Measurements from ENCODE around the gene SH3RF3.

Gene SH3RF3

DNA sequence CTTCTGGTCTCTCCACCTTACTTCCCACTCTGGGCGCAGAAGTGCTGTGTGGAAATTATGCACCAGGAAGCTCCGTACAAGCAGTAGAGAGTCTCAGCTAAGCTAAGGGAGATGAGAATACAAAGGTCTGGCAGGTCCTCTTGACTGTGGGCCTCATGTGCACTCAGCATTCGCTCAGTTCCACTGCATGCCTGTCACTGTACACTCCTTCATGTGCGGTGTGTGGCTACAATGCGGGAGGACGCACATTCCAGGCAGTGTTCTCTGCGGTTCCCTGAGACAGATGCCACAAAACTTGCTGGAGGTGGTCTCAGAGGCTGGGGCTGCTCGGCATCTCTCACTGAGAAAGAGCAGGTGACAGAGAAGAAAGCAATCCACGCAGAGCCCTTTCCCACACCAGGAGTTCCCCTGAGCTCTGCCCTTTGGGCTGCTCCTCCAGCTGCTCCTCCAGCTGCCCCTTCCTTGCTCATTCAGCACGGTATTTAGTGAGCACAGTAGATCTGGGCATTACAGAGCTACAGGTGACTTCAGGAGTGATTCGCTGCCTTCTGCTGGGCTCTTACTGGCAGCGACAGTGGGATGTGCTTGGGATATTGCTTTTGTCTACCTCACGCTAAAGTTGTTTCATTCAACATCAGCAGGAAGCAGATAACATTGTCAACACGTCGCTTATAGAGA lies 176.6 kb downstream of the SH3RF3 start:
- no peak for DNase-seq (ENCODE audit: low read depth, low spot score)

- no peak for DNase-seq (ENCODE audit: low read depth, low spot score)
Observed at GRCh38 chr2:109306190-109306589, 177.2 kb downstream of the SH3RF3 start.

DNA sequence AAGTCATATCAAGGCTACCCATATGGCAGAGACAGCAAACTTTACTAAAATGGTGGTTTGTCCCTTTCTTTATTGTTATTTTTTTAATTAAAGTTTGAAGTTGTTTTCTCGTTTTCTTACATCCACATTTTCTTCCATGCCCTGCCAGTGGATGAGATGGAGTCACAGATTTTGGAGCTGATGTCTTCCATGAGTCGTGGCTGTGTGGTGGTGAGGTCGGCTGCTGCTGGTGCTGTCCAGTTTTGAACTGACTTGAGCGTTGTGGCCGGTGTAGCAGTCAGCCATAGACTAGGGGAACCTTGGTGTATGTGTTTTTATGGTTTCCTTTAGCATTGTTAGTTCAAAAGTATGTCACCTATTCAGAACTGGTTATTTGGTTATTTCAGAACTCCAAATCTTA lies 182.8 kb downstream of the SH3RF3 start:
- DNase-seq (ENCODE audit: low read depth, low spot score), result no peak

DNA sequence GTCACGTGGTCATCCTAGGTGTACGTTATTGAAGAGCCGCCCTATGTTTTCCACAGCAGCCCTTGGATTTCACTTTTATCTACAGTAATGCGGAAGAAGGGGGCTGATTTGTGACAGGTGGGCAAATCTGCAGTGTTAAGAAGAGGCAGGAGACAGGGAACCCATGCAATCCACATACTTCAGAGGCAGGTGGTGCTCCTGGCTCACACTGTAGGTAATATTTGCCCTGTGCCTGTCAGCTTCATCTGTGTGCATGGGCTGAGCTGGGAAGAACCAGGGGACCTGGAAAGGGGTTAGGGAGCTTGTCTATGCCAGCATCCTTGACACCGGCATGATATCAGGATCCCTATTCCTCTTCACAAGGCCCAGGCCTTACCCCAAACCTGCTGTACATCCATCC lies 183.9 kb downstream of the SH3RF3 start:
- no peak for DNase-seq (ENCODE audit: low read depth, low spot score)

GRCh38 chr2:109313343-109313742 lies 184.3 kb downstream of the SH3RF3 start:
- no peak for DNase-seq (ENCODE audit: low read depth, low spot score)

- no peak for DNase-seq (ENCODE audit: low read depth, low spot score)
Observed at GRCh38 chr2:109316091-109316490, 187.1 kb downstream of the SH3RF3 start.

DNA sequence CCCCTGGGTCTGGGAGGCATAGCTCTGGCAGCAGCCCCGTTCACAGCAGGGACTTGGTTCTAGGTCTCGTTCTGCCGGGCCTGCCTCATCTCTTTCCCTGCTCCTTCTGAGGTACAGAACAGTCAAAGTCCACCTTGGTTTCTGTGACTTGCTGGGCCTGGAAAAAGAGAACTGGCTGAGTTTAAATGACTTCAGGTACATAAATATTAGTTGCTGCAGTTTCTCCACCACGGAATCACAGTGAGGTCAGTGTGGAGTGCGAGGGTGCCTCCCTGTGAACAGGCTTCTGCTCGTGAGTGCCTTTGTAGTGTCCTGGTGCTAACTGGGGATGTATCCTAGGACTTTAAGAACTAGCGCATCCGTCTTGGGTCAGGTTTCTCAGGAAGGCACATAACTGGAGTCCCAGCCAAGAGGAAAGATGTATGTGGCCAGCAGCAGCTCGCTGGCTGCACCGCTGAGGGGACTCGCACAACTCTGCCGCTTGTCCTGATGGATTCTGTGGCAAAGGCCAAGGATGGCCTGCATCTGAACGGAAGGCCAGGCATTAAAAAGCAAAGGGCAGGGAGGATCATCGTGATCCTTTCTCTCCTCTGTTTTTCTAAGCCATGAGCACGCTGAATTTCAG lies 188.6 kb downstream of the SH3RF3 start:
- DNase-seq (ENCODE audit: low read depth, low spot score), result no peak

- no peak for DNase-seq (ENCODE audit: low read depth, low spot score)
Observed at GRCh38 chr2:109318150-109318948, 189.3 kb downstream of the SH3RF3 start.

GRCh38 chr2:109318949-109319342 lies 189.9 kb downstream of the SH3RF3 start:
- no peak for DNase-seq (ENCODE audit: low read depth, low spot score)

DNA sequence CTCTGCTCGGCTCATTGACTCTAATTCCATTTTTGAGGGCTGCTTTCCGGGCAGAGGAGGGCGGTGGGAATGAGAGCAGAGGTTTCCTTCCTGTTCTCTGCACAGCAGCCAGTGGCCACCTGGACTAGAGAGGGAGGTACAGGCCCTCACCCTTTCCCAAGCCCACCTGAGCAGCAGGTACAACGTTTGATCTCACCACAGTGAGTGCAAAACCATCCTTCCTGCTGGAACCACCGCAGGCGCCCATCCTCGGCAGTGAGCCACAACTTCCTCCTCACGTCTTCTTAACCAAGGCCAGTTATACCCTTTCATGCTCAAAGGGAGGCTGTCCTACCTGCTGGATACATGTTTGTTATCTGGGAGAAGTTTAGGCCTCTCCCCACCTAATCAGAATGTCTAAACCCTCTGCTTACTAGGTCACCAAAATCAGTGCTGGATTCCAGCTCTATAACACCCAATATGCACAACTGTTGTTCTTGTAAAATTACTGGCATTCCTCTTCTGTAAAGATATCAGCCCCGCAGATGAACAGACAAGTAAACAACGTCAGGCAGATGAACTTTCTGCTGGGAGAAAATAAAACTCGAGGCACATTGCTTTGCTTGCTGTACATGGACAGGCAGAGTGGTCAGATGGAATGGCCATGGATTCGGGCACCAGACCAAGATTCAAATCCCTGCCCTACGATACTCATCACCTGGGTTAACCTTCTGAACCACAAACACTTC lies 191.4 kb downstream of the SH3RF3 start:
- no peak for DNase-seq (ENCODE audit: low read depth, low spot score)

DNA sequence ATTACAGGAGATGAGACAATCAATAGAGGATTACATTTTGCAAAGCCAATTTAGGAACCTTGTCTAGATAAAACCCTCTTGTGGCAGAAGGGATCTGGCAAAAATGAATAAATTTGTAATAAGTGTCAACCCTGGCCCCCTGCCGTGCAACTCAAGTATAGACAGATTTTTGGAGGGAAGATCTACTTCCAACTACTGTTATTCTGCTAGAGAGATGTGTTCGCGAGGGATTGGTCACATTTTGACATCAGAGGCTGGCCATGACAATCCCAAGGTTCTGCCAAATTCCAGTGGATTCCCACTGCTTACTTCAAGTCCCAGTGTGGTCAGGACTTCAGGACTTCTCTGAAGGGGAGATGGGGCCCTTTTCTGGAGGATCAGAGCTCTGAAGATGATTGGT lies 192.6 kb downstream of the SH3RF3 start:
- no peak for DNase-seq (ENCODE audit: low read depth, low spot score)

DNA sequence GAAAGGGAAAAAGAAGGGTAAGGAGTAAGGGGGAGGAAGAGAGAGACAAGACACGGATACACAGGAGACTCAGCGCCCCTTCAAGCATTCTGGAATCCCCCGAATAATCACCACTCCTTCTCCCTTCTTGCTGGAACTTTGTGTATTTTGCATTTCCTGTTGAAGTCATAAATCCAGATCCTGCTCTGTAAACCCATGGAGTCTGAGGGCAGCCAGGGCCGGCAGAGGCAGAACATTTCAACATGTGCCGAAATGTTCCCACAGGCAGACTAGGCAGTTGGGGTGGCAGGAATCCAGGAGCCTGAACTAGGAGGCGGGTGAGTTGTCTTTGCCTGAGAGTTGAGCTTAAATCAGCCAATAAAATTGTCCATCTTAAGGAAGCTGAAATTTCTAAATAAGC lies 193.1 kb downstream of the SH3RF3 start:
- no peak for DNase-seq (ENCODE audit: low read depth, low spot score)

DNA sequence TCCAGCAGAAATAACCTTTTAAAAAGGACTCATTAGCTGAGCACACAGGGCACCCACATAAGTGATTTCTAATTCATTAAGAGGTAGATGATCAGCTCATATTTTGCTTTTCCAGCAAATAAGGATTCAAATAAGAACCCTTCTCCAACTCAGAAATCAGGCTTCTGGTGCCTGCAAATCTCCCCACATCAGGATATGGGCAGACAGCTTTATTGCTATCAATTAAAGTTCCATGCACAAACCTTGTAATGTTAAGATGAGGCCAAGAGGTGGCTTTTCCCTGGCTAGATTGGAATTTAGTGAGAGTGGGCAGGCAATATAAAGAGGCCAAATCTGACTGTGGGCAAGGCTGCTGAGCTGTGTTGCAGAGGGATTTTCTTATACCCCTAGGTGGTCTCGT lies 193.6 kb downstream of the SH3RF3 start:
- DNase-seq (ENCODE audit: low read depth, low spot score), result no peak

- DNase-seq (ENCODE audit: low read depth, low spot score), result no peak
Observed at GRCh38 chr2:109324861-109325260, 195.9 kb downstream of the SH3RF3 start.

DNA sequence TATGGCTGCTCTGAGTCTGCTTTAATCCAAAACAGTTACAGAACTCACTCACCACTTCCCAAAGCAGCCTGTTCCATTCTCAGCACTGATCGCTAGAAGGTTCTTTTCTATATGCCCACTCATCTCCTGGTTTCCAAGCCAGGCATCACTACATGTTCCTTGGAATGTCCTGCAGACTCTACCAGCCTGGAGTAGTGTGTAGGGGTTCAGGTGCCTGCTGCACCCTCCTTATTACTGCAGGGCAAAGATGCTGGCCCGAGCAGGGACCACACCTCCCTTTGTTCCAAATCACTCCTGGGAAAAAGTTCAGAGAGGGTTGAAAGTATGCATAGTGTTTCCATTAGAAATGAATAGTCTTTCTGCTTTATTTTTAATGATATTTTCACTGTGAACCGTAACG lies 196.6 kb downstream of the SH3RF3 start:
- DNase-seq (ENCODE audit: low read depth, low spot score), result no peak

GRCh38 chr2:109326306-109326705 lies 197.3 kb downstream of the SH3RF3 start:
- DNase-seq (ENCODE audit: low read depth, low spot score), result no peak

GRCh38 chr2:109330056-109330455 lies 201.1 kb downstream of the SH3RF3 start:
- DNase-seq (ENCODE audit: low read depth, low spot score), result no peak

DNA sequence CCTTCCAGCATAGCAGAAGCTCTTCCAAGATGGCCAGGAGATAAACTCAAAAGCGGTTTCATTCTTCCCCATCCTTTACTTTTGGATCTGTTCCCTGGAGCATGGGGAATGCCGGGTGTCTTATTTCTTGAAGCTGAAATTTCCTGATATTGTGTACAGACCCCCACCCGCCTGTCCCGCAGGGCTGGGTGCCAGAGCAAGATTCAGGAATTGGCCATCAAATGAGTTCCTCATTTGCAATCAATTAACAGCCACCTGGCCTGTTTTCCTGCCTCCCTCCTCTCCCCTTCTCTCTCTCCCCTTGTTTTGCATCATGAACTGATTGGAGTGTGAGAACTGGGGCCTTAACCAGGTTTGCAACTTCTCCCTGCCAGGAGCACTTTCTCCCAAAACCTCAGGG lies 202.1 kb downstream of the SH3RF3 start:
- DNase-seq (ENCODE audit: low read depth, low spot score), result no peak

DNA sequence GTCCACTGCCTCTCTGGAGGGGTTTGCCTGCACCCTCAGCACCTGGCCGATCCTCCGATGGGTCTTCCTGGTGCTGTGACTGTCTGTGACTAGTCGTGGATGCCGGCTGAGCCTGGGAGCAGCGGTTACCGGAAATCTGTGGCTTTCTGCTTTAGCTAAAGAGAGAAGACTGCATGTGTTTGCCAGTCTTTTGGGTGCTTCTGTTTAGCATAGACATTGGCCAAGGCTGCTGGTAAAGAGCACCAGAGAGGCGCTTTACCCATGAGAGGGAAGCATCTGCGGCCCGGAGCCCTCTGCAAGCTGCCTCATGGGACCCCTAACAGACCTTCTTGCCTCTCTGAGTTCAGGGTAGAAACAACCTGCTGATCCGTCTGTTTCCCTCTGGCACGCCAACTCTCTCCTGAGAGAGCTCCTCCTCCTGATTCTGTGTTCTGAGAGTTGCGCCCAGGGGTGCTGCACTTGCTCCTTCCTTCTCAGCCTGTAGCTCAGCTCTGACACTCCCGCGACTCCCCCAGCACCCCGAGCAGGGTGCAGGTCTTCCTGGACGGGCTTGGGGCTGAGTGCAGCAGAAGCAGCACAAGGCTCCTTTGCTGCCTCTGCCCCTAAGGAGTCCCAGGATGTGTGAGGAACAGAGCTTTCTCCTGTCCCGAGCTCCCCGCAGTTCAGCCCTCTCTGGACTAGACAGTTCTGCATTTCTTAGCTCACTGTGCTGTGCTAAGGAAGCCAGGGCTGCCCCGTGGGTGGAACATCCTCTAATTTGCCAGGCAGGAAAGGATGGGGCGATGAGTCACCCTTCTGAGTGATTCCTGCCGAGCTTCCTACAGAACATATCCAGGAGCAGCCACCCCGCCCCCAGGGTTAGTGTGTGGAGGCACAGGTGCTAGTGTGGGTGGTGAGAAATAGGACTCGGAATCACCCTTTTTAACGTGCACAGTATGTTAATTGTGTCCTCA lies 203.2 kb downstream of the SH3RF3 start:
- no peak for DNase-seq (ENCODE audit: low read depth, low spot score)

DNA sequence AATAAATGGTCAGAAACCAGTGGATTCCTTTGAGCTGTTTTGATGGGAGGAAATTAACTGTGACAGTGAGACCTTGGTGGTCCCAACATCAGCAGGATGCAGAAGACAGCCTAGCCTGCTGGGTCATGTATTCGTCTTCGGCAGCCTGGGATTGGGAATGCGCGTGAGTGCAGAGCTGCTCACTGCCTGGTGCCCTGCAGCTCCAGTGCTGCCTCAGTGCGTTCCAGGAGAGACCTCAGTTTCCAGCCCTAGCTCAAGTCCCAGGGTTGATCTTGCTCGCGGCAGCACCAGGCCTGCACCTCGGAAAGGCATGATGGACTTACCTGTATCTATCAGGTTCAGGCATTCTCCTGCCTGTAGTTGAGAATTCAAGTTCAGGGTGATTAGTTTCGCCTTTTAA lies 203.9 kb downstream of the SH3RF3 start:
- no peak for DNase-seq (ENCODE audit: low read depth, low spot score)

Data from activated naive CD8-positive, alpha-beta T cell treated with anti-CD3 and anti-CD28 coated beads, Interleukin-2, amount 50 U/mL, for 16 hours (primary cell).